ENCODE data around the gene CHI3L1.

- TF ChIP-seq CTCF (IDR thresholded peaks at IDR 0.05; ENCODE audit: insufficient read depth, low read length, poor library complexity, severe bottlenecking): no peak
- TF ChIP-seq EZH2phosphoT487 (conservative IDR thresholded peaks at IDR 0.05; ENCODE audit: low read length): no peak
Measured at GRCh38 chr1:203131548-203132200, 54.8 kb downstream of the CHI3L1 start.

All from SU-DHL-6 (cell line).